ENCODE data around the gene PTCD3. TPM values are rescaled to one million over a fixed set of nuclear protein-coding genes. Genes with fewer than 3 reads are reported as not detected.

PTCD3 gene
- total RNA-seq, 1 experiment from 2014 or later = 180 TPM

DNA sequence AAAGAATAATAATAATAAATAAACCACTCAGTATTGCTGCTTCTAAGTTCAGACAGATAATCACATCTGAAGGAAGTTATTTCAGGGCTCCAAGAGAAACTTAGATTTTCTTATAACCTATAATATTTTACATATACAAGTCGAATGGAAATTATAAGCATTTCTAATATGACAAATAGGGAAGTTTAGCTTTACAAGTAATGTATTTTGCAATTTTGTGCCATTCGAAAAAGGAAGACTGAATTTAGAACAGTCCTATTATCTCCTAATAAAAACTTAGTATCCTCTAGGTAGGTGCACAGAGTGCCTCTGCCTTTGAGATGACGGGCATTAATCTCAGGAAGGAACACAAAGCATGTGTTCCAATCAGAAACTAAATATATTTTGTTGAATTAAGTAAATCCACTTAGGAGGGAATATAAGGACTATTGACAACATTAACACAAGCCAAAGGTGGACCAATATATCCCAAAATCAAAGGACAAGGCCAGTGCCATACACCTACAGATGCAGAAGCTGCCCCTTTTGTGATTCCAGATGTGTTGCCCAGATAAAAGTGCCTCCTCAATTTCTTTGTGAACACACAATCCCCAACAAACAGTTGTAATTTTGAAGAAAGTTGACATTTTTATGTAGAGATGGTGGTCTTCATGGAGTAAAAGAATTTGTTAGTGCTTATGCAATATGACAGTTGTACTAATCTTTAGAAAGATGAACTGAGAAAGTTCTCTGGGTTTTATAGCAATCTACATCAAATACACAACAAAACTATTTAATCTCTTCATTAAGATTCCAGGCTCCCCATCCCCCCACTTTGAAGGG, 36.6 kb downstream of the PTCD3 start:
- H3K27ac ChIP-seq (ENCODE audit: insufficient read length, low read depth, low read length) = no peak overlapping the region
- H2BK15ac ChIP-seq (ENCODE audit: low read depth, low read length) = no peak overlapping the region
- 0 out of 7 replicates have a peak overlapping the region, but pooled peaks of 2 of the 3 experiments have one; percentile 14 to 63 for H3K27ac Mint-ChIP-seq
- no peak overlapping the region for H4K5ac ChIP-seq (ENCODE audit: insufficient read length, low read depth, low read length)
- no peak overlapping the region for H3K14ac ChIP-seq (ENCODE audit: insufficient read depth, low read length)
- H3K4me2 ChIP-seq (ENCODE audit: insufficient read depth, insufficient read length, low read length) = no peak overlapping the region
- TF ChIP-seq, protein P1, sequence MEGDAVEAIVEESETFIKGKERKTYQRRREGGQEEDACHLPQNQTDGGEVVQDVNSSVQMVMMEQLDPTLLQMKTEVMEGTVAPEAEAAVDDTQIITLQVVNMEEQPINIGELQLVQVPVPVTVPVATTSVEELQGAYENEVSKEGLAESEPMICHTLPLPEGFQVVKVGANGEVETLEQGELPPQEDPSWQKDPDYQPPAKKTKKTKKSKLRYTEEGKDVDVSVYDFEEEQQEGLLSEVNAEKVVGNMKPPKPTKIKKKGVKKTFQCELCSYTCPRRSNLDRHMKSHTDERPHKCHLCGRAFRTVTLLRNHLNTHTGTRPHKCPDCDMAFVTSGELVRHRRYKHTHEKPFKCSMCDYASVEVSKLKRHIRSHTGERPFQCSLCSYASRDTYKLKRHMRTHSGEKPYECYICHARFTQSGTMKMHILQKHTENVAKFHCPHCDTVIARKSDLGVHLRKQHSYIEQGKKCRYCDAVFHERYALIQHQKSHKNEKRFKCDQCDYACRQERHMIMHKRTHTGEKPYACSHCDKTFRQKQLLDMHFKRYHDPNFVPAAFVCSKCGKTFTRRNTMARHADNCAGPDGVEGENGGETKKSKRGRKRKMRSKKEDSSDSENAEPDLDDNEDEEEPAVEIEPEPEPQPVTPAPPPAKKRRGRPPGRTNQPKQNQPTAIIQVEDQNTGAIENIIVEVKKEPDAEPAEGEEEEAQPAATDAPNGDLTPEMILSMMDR (conservative IDR thresholded peaks at IDR 0.05) = no peak
- WGBS (ENCODE audit: extremely low coverage, insufficient read length, low lambda C conversion rate) = no CpG with 5 or more reads among the region's 3 CpGs
- H3K9me3 ChIP-seq (ENCODE audit: control insufficient read depth, low read depth, low read length) = no peaks in the 10 kb centered on the region
- no peaks in the 10 kb centered on the region for H3K23me2 ChIP-seq (ENCODE audit: insufficient read length, low read depth, low read length, poor library complexity, severe bottlenecking)
- no peak overlapping the region for H2BK120ac ChIP-seq (ENCODE audit: low read depth, low read length, poor library complexity, severe bottlenecking)
- no peaks in the 10 kb centered on the region for H3K4me1 ChIP-seq (ENCODE audit: insufficient read depth, low read length)
- no peak overlapping the region for H2BK12ac ChIP-seq (ENCODE audit: insufficient read length, low read depth, low read length)
- no peaks in the 10 kb centered on the region; the same call in 1 of the 2 replicates for H3K27me3 Mint-ChIP-seq (ENCODE audit: low read depth)
- peaks cover 3 to 4% of the 10 kb centered on the region in 2 experiments; a peak in 1 of 4 replicates for H3K4me1 Mint-ChIP-seq
- H3K9ac ChIP-seq (ENCODE audit: extremely low read depth, insufficient read length, low read length) = no peak overlapping the region
- H2AK5ac ChIP-seq (ENCODE audit: insufficient read length, low read length) = no peak overlapping the region
- H3K4ac ChIP-seq (ENCODE audit: low read depth, low read length) = no peak overlapping the region
- no peak overlapping the region for H3T11ph ChIP-seq (ENCODE audit: low read length)
- no peaks in the 10 kb centered on the region for H4K20me1 ChIP-seq (ENCODE audit: control insufficient read depth, insufficient read depth, insufficient read length)
- peaks cover 26 to 90% (median 49%) of the 10 kb centered on the region in 3 experiments for H3K36me3 Mint-ChIP-seq (ENCODE audit: insufficient read depth in 1 of 3, low read depth in 3 of 3)
- H3K79me1 ChIP-seq (ENCODE audit: insufficient read depth, low read depth, low read length, poor library complexity, severe bottlenecking) = no peaks in the 10 kb centered on the region
- no peak overlapping the region for H2AFZ ChIP-seq (ENCODE audit: low read length)
- no peaks in the 10 kb centered on the region for H3K79me2 ChIP-seq (ENCODE audit: insufficient read depth, low read length)
- no peak overlapping the region for H2BK5ac ChIP-seq (ENCODE audit: insufficient read length, low read length)
- no peaks in the 10 kb centered on the region for H3K9me3 Mint-ChIP-seq
- no peak overlapping the region for H3K18ac ChIP-seq (ENCODE audit: insufficient read length, low read depth, low read length)
- H3K4me3 Mint-ChIP-seq = no peak overlapping the region
- H4K91ac ChIP-seq (ENCODE audit: insufficient read length, low read depth, low read length) = no peak overlapping the region
- H2BK20ac ChIP-seq (ENCODE audit: low read depth, low read length, poor library complexity, severe bottlenecking) = no peak overlapping the region
- no peak overlapping the region for H3K23ac ChIP-seq (ENCODE audit: insufficient read length, low read depth, low read length)
- no peaks in the 10 kb centered on the region for H3K27me3 ChIP-seq (ENCODE audit: insufficient read depth, low read length)
- no peak for DNase-seq
- no peak overlapping the region for H4K8ac ChIP-seq (replicated peaks; ENCODE audit: insufficient read length, low read depth, low read length)
- H3K56ac ChIP-seq (ENCODE audit: insufficient read length, low read depth, low read length) = no peak overlapping the region

Measured in H9 (cell line).